Mucosa of rectum (tissue), 2 donors: ENCODE data around the gene PF4V1.

Source experiments
- H3K27ac ChIP-seq, 2 donors: one replicate each; pipeline ENCODE4 v1.7.0; 2013; ENCODE audit warnings: inconsistent platforms in 2 of 2, low read depth in 2 of 2, low read length in 2 of 2
- H3K27me3 ChIP-seq, 2 donors: one replicate each; pipeline ENCODE4 v1.7.0; 2013; ENCODE audit warnings: low read length in 2 of 2; ENCODE audit not compliant: control insufficient read depth in 2 of 2, insufficient read depth in 2 of 2
- H3K36me3 ChIP-seq, 2 donors: one replicate each; pipeline ENCODE4 v1.7.0; 2013; ENCODE audit warnings: low read length in 2 of 2; ENCODE audit not compliant: control insufficient read depth in 2 of 2, insufficient read depth in 2 of 2
- H3K4me1 ChIP-seq, 2 donors: one replicate each; pipeline ENCODE4 v1.7.0; 2013; ENCODE audit warnings: low read length in 2 of 2, mild to moderate bottlenecking in 1 of 2; ENCODE audit not compliant: control insufficient read depth in 2 of 2, insufficient read depth in 2 of 2
- H3K4me3 ChIP-seq, 2 donors: one replicate each; pipeline ENCODE4 v1.7.0; 2013; ENCODE audit warnings: low read length in 2 of 2
- H3K9ac ChIP-seq, 2 donors: one replicate each; pipeline ENCODE4 v1.7.0; 2013; ENCODE audit warnings: low read length in 2 of 2, low read depth in 1 of 2, mild to moderate bottlenecking in 1 of 2
- H3K9me3 ChIP-seq, 2 donors: one replicate each; pipeline ENCODE4 v1.7.0; 2013; ENCODE audit warnings: low read length in 2 of 2; ENCODE audit not compliant: control insufficient read depth in 2 of 2
- donor health status: healthy.
- donor health status: Normal muscosa, but diverticular disease.

The PF4V1 gene

DNA sequence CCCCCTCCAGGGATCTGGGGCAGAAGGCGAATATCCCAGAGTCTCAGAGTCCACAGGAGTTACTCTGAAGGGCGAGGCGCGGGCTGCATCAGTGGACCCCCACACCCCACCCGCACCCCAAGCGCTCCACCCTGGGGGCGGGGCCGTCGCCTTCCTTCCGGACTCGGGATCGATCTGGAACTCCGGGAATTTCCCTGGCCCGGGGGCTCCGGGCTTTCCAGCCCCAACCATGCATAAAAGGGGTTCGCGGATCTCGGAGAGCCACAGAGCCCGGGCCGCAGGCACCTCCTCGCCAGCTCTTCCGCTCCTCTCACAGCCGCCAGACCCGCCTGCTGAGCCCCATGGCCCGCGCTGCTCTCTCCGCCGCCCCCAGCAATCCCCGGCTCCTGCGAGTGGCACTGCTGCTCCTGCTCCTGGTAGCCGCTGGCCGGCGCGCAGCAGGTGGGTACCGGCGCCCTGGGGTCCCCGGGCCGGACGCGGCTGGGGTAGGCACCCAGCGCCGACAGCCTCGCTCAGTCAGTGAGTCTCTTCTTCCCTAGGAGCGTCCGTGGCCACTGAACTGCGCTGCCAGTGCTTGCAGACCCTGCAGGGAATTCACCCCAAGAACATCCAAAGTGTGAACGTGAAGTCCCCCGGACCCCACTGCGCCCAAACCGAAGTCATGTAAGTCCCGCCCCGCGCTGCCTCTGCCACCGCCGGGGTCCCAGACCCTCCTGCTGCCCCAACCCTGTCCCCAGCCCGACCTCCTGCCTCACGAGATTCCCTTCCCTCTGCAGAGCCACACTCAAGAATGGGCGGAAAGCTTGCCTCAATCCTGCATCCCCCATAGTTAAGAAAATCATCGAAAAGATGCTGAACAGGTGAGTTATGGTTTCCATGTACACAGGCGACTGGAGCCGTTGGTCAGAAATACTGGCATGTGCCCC, 16.3 kb downstream of the PF4V1 start, which contains the start of gene CXCL1:
Gene CXCL1 (plus strand): TSS at position 264 of the 926 bp plus-strand sequence. CDS start 78 bp downstream, at position 342.
- peak within 1 kb of the TSS; percentile 68 to 79 for H3K4me3 ChIP-seq
- H3K9me3 ChIP-seq = no peaks in the 10 kb centered on the region
- peak within 1 kb of the TSS; percentile 56 to 70 for H3K27ac ChIP-seq
- peak within 1 kb of the TSS; percentile 74 to 86 for H3K9ac ChIP-seq
- H3K36me3 ChIP-seq = no peaks in the 10 kb centered on the region
- peaks cover 4 to 7% of the 10 kb centered on the region in 2 donors for H3K4me1 ChIP-seq
- H3K27me3 ChIP-seq = no peaks in the 10 kb centered on the region

DNA sequence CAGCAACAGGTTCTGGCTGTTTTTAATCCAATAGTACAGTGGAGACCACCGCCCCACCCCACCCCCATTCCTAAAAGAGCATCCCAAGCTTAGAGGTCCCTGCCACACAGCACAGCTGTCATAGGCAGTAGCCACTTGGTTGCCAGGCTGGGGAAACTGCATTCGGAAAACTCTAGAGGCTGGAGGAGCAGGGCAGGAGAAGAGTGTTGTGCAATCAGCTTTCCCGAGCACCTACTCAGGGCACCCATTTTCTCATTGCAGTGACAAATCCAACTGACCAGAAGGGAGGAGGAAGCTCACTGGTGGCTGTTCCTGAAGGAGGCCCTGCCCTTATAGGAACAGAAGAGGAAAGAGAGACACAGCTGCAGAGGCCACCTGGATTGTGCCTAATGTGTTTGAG, 17.2 kb downstream of the PF4V1 start:
- no peaks in the 10 kb centered on the region for H3K36me3 ChIP-seq
- peak overlapping the region in 1 of 2 donors; percentile 9 for H3K27ac ChIP-seq
- H3K4me3 ChIP-seq = peak overlapping the region; percentile 37 to 79
- peaks cover 4 to 7% of the 10 kb centered on the region in 2 donors for H3K4me1 ChIP-seq
- H3K27me3 ChIP-seq = no peaks in the 10 kb centered on the region
- no peaks in the 10 kb centered on the region for H3K9me3 ChIP-seq
- H3K9ac ChIP-seq = peak overlapping the region; percentile 34 to 86

DNA sequence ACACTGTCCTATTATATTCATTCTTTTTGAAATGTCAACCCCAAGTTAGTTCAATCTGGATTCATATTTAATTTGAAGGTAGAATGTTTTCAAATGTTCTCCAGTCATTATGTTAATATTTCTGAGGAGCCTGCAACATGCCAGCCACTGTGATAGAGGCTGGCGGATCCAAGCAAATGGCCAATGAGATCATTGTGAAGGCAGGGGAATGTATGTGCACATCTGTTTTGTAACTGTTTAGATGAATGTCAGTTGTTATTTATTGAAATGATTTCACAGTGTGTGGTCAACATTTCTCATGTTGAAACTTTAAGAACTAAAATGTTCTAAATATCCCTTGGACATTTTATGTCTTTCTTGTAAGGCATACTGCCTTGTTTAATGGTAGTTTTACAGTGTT, 17.7 kb downstream of the PF4V1 start:
- H3K36me3 ChIP-seq = no peaks in the 10 kb centered on the region
- H3K4me3 ChIP-seq = peak overlapping the region in 1 of 2 donors; percentile 3
- H3K4me1 ChIP-seq = peaks cover 4 to 7% of the 10 kb centered on the region in 2 donors
- H3K9ac ChIP-seq = no peak overlapping the region
- no peak overlapping the region for H3K27ac ChIP-seq
- no peaks in the 10 kb centered on the region for H3K9me3 ChIP-seq
- H3K27me3 ChIP-seq = no peaks in the 10 kb centered on the region

DNA sequence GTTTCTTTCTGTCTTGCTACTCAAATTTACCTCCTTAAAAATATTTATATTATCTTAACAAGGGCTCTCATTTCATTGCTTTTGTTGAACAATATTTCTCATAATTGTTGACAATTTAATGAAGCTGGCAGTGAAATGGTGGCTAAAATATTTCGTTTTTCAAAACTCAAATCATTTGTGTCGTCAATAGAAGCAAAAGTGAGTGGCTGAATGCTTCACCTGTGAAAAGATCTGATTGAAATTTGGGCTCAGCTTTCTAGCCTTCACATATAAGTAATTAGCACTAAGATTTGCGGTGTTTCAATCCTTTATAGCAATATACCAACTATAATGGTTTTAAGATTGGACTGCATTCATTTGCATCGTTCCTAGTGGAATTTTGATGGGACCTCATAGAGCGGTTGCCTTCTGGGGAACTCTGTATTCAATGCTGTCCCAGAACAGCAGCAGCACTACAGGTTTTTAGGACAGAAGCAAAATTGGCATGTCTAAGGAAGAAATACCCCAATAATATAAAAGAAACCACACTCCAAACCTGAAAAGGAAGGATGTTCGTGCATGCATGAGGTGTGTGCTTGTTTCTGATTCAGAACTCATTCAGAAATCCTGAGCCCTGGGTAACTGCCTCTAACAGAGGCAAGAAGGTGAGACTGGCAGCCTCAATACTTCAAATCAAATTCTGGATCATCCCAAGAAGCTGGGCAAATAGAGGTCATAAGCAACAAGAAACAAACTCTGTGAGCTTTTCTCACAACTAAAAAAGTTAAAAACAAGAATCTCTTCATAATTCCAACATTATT, 18.6 kb downstream of the PF4V1 start:
- no peak overlapping the region for H3K4me3 ChIP-seq
- no peak overlapping the region for H3K27ac ChIP-seq
- H3K9me3 ChIP-seq = no peaks in the 10 kb centered on the region
- H3K4me1 ChIP-seq = peaks cover 4 to 7% of the 10 kb centered on the region in 2 donors
- no peaks in the 10 kb centered on the region for H3K36me3 ChIP-seq
- no peaks in the 10 kb centered on the region for H3K27me3 ChIP-seq
- H3K9ac ChIP-seq = no peak overlapping the region

DNA sequence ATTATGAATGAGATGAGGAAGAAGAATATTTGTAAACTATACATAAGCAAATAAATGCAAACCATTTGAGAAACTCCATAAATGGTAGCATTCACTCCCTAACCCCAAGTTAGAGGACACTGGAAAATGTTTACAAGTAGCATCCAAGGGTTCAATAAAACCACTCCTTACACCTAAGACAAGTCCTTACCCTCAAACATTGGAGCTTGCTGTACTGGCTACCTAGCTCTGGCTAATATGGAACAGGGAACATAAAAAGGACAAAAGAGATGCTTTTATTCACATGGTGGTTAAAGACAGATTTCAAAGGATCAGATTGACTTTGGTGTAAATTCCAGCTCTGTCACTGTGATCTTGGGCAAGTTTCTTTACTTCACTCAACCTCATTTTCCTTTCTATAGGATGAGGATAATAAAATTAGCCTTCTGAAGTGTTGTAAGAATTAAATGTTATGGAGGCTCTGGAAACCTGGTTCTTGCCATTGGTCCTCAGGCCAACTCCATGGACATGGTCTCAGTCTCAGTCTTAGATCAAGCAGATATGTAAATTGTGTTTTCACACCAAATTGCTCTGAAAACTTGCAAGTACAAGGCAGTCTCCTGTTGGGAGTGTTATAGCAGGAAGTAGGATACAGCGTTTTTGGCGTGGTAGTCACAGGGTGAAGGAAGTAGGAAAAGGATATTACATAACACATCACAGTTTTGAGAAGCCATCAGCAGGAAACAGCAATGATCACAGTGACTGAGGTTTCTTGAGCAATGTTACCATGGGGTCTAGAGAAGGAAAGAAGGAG, 19.4 kb downstream of the PF4V1 start:
- Histone ChIP-seq H3K27me3 (no peaks in the 10 kb centered on the region), H3K9ac (no peak overlapping the region), H3K9me3 (no peaks in the 10 kb centered on the region), H3K4me1 (peaks cover 4 to 7% of the 10 kb centered on the region in 2 donors), H3K27ac (no peak overlapping the region), H3K36me3 (no peaks in the 10 kb centered on the region), H3K4me3 (no peak overlapping the region)

DNA sequence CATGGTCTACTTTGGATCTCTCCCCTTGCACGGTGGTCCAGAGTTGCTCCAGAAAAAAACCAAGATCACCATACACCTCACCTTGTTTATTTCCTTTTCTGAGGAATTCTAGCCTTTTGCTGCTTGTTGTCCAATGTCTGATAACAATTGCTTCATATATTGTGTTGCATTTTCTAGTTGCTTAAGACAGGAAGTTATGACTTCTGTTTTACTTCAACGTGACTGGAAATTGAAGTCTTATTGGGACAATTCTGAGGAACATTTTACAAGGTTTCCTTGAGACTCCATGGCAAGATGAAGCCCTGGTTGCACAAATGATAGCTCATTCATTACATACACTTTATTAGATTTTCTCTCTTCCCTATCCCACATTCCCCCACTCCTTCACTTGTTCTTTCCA, 21.3 kb downstream of the PF4V1 start:
- no peak overlapping the region for H3K27ac ChIP-seq
- H3K4me1 ChIP-seq = peaks cover 0 to 7% of the 10 kb centered on the region in 2 donors
- H3K4me3 ChIP-seq = no peak overlapping the region
- no peak overlapping the region for H3K9ac ChIP-seq
- H3K9me3 ChIP-seq = no peaks in the 10 kb centered on the region
- no peaks in the 10 kb centered on the region for H3K36me3 ChIP-seq
- H3K27me3 ChIP-seq = no peaks in the 10 kb centered on the region

DNA sequence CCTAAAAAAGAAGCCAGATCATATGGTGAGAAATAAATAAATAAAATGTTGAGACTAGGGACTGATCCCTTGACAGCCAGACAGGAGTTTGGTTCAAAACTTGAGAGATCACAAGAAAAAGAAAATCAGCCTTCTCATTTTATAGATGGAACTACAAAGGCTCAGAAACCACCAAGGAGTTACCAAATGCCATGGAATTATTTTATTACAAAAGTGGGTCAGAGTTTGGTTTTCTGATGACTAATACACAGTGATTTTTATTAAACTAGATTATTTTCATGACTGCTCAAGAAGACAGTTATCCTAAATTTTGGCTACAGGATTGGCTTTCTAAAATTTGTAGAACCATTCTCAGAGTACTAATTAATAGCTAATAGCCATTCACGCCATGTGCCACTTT, 22.3 kb downstream of the PF4V1 start:
- Histone ChIP-seq H3K27me3 (no peaks in the 10 kb centered on the region), H3K9ac (no peak overlapping the region), H3K4me3 (no peak overlapping the region), H3K4me1 (no peaks in the 10 kb centered on the region), H3K27ac (no peak overlapping the region), H3K9me3 (no peaks in the 10 kb centered on the region), H3K36me3 (no peaks in the 10 kb centered on the region)

DNA sequence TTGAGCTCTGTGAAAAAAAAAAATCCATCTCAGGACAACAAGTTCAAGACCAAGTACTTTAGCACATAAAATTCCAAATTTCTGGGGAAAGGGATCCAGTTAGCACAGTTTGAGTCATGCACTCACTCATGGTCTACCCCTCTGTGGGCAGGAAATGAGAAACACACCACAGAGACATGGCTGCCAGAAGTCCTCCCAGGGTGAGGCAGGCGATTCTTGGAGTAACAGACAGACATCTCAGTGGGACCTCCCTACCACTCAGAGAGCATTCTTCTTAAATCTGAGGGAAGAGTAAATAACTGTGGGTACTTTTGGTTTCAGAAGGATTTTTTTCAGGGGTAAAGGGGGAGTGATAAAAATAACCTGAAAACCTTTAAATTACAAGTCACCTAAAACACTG, 30.2 kb downstream of the PF4V1 start:
- Histone ChIP-seq H3K9ac (no peak overlapping the region), H3K4me1 (no peaks in the 10 kb centered on the region), H3K4me3 (no peak overlapping the region), H3K36me3 (no peaks in the 10 kb centered on the region), H3K27me3 (no peaks in the 10 kb centered on the region), H3K27ac (no peak overlapping the region), H3K9me3 (no peaks in the 10 kb centered on the region)

DNA sequence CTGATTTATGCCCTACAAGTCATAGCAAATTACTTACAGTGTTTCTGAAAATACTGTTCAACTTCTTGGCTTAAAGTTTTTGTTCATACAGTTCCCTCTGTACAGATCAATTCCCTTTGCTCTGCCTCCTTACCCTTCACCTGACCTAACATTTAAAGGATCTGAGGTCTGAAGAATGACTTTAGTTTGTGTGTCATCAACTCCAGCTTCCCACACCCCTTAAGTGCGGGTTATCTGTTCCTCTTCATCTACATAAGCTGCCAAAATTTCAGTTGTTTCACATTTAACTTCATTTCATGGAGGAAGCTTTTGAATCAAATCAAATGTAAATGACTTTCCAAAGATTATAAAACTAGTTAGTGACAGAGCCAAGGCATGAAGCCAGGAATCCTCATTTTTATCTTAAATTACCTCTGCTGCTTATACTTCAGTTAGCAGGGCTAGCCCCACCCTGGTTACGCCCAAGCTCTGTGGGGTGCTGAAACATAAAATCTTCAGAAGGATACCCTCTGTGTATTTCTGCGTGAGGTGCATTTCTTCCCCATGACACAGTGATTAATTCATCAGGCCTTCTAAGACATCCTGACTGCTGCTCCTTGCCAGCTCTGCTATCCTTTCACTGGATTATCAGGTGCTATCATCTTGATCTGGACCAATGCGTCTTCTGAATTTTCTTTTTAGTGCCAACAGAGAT, 32.6 kb downstream of the PF4V1 start:
- Histone ChIP-seq H3K4me3 (no peak overlapping the region), H3K36me3 (no peaks in the 10 kb centered on the region), H3K27me3 (no peaks in the 10 kb centered on the region), H3K9ac (peak overlapping the region in 1 of 2 donors; percentile 42), H3K9me3 (no peaks in the 10 kb centered on the region), H3K27ac (no peak overlapping the region), H3K4me1 (no peaks in the 10 kb centered on the region)
